DND-41 (cell line): Measurements from ENCODE around the gene TRIM6.
A peak's percentile ranks its signal among the peaks of the same experiment; 100 is the strongest.

Experiments
- ATAC-seq: fragments of 200-7000 bp; cut with Tn5 transposase; 3 replicates; pipeline ENCODE4 v1.9.1; 2021; ENCODE audit warnings: low read depth; ENCODE audit not compliant: insufficient read depth
- DNase-seq: peaks from one replicate; pipeline ENCODE4 v3.0.0-alpha.2; 2020
- H2AFZ ChIP-seq: 2 replicates; pipeline ENCODE4 v1.6.0; 2012; ENCODE audit warnings: low read depth, low read length
- H3K27ac ChIP-seq: 2 replicates; pipeline ENCODE4 v1.5.1; 2012; ENCODE audit warnings: low read length, inconsistent platforms
- H3K27me3 ChIP-seq: fragments of 200-600 bp; sonication (generic); 2 replicates; pipeline ENCODE4 v1.6.0; 2012; ENCODE audit warnings: low read length, mild to moderate bottlenecking, inconsistent platforms; ENCODE audit not compliant: insufficient read depth, poor library complexity
- H3K36me3 ChIP-seq: 2 replicates; pipeline ENCODE4 v1.5.1; 2012; ENCODE audit warnings: low read length, inconsistent platforms; ENCODE audit not compliant: insufficient read depth
- H3K4me1 ChIP-seq: 2 replicates; pipeline ENCODE4 v1.5.1; 2012; ENCODE audit warnings: mild to moderate bottlenecking, low read length; ENCODE audit not compliant: insufficient read depth
- H3K4me2 ChIP-seq: 2 replicates; pipeline ENCODE4 v1.6.0; 2012; ENCODE audit warnings: mild to moderate bottlenecking, moderate library complexity, low read length, inconsistent platforms; ENCODE audit not compliant: insufficient read depth
- H3K4me3 ChIP-seq, 2 experiments: fragments of 200-600 bp in 1 of 2; shearing (Covaris generic) in 1 of 2; 2 replicates each; pipeline ENCODE4 v1.5.1; 2012 to 2016; ENCODE audit warnings: inconsistent platforms in 2 of 2, low read length in 2 of 2, mild to moderate bottlenecking in 2 of 2, low read depth in 1 of 2, moderate library complexity in 1 of 2
- H3K79me2 ChIP-seq: 2 replicates; pipeline ENCODE4 v1.6.0; 2012; ENCODE audit warnings: low read length, inconsistent platforms; ENCODE audit not compliant: insufficient read depth
- H3K9ac ChIP-seq: 2 replicates; pipeline ENCODE4 v1.6.0; 2012; ENCODE audit warnings: low read depth, mild to moderate bottlenecking, inconsistent platforms, low read length, moderate library complexity
- H3K9me3 ChIP-seq: 2 replicates; pipeline ENCODE4 v1.5.1; 2012; ENCODE audit warnings: low read length, moderate library complexity, mild to moderate bottlenecking, inconsistent platforms; ENCODE audit not compliant: insufficient read depth, severe bottlenecking
- H4K20me1 ChIP-seq: 2 replicates; pipeline ENCODE4 v1.6.0; 2012; ENCODE audit warnings: low read length; ENCODE audit not compliant: insufficient read depth
- EZH2 ChIP-seq: IDR thresholded peaks from 3 replicates; pipeline ENCODE4 v1.6.1; 2012; ENCODE audit warnings: borderline replicate concordance, low read depth, mild to moderate bottlenecking, moderate library complexity, low read length, inconsistent platforms; ENCODE audit not compliant: severe bottlenecking
- TF ChIP-seq, protein P1 (sequence below): IDR thresholded peaks from 2 replicates; pipeline ENCODE4 v1.5.1; 2012; ENCODE audit warnings: borderline replicate concordance, low read length, moderate library complexity, mild to moderate bottlenecking; ENCODE audit not compliant: poor library complexity, severe bottlenecking; ENCODE audit errors: extremely low read depth

The TRIM6 gene, protein sequence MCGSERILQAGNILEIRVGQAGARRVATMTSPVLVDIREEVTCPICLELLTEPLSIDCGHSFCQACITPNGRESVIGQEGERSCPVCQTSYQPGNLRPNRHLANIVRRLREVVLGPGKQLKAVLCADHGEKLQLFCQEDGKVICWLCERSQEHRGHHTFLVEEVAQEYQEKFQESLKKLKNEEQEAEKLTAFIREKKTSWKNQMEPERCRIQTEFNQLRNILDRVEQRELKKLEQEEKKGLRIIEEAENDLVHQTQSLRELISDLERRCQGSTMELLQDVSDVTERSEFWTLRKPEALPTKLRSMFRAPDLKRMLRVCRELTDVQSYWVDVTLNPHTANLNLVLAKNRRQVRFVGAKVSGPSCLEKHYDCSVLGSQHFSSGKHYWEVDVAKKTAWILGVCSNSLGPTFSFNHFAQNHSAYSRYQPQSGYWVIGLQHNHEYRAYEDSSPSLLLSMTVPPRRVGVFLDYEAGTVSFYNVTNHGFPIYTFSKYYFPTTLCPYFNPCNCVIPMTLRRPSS

DNA sequence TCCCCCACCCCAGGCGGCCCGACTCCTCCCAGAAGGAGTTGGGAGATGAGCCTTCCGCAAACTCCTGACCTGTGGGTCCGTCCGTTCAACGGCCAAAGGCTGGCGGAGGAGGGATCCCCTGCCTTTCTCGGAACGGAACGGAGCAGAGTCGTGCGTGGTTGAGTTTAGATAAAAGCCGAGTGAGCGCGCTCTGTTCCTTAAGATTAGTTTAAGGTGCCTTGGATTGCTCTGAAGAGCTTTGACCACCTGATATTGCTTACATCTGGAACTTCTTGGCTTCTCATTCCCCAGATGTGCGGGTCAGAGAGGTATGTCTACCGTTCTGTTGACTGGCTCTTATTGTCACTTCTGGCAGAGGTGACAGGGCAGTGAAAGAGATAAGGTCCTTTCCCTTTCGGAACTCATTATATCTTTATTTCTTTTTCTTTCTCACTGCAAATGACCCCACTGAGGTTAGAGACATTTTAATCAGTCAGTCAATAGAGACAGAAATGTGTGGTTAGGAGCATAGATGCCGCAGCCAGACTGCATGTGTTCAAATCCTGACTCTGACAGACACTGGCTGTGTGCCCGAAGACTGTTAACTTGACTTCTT is at the start of gene TRIM6:
Gene TRIM6, plus strand, starts transcription at position 31 of the 595 bp plus-strand sequence. Its CDS starts 261 bp downstream, at position 292.
- H3K36me3 ChIP-seq, result no peaks in the 10 kb centered on the region
- DNase-seq, result peak; percentile 51
- H3K4me1 ChIP-seq, result peaks cover 20% of the 10 kb centered on the region; the same call in 1 of the 2 replicates
- ATAC-seq, result peak; percentile 60
- H3K9me3 ChIP-seq, result no peaks in the 10 kb centered on the region
- no peaks in the 10 kb centered on the region for H3K79me2 ChIP-seq
- H3K9ac ChIP-seq, result peak within 1 kb of the TSS; percentile 56
- no peaks in the 10 kb centered on the region for H3K27me3 ChIP-seq
- H3K4me3 ChIP-seq, result peak within 1 kb of the TSS; percentile 16 to 59; a peak in 3 of 4 replicates
- no peak for TF ChIP-seq EZH2
- TF ChIP-seq, protein P1, sequence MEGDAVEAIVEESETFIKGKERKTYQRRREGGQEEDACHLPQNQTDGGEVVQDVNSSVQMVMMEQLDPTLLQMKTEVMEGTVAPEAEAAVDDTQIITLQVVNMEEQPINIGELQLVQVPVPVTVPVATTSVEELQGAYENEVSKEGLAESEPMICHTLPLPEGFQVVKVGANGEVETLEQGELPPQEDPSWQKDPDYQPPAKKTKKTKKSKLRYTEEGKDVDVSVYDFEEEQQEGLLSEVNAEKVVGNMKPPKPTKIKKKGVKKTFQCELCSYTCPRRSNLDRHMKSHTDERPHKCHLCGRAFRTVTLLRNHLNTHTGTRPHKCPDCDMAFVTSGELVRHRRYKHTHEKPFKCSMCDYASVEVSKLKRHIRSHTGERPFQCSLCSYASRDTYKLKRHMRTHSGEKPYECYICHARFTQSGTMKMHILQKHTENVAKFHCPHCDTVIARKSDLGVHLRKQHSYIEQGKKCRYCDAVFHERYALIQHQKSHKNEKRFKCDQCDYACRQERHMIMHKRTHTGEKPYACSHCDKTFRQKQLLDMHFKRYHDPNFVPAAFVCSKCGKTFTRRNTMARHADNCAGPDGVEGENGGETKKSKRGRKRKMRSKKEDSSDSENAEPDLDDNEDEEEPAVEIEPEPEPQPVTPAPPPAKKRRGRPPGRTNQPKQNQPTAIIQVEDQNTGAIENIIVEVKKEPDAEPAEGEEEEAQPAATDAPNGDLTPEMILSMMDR, result no peak
- H2AFZ ChIP-seq, result peak within 1 kb of the TSS; percentile 67
- peak within 1 kb of the TSS; percentile 66 for H3K4me2 ChIP-seq
- peak within 1 kb of the TSS; percentile 66 for H3K27ac ChIP-seq
- H4K20me1 ChIP-seq, result no peaks in the 10 kb centered on the region

DNA sequence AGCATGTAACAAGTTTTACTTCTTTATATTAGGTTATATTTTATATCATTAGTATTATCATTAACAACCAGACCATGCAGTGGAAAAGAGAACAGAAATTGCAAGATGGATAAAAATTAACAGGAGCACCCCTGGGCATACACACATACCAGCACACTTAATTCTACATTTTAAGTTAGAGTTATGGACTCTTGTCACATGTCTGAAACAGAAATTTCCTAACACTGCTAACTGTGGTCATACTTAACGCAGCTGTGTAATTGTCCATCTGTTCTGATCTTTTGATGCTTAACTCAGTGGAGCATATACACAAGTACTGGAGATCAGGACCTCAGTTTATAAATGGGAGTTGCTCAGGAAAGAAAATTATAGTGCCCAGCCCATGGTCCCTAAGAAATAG is 48.5 kb upstream of the TRIM6 start:
- Histone ChIP-seq H3K4me2 (no peak overlapping the region), H3K9ac (no peak overlapping the region), H3K27me3 (peaks cover 3% of the 10 kb centered on the region), H3K4me3 (no peak overlapping the region), H3K36me3 (no peaks in the 10 kb centered on the region), H3K27ac (no peak overlapping the region), H3K79me2 (no peaks in the 10 kb centered on the region), H2AFZ (no peak overlapping the region), H3K9me3 (no peaks in the 10 kb centered on the region), H4K20me1 (no peaks in the 10 kb centered on the region), H3K4me1 (no peaks in the 10 kb centered on the region)
- TF ChIP-seq, protein P1, result no peak
- no peak for TF ChIP-seq EZH2
- no peak for ATAC-seq
- DNase-seq, result no peak

DNA sequence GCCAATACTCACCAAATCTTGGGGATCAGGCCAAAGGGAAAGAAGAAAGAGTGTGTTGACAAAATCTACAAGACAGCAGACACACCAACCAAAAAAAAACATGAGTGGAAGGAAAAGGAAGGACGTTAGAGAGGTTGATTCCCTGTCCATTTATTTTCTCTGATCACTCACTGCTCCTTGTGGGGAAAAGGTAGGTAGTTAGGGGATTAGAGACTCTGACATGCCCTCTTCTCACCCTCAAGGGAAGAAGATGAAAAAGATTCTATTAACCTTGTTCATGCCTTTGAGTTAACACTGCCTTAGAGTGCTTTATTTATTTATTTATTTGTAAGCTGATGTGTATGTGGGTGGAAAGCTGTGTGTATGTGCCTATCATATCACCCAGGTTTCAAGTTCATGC is 48.0 kb upstream of the TRIM6 start, which contains the start of gene OR52H1:
Gene OR52H1, minus strand, starts transcription at position 101 of the 400 bp plus-strand sequence. CDS start 3,035 bp downstream, outside the sequence.
- DNase-seq (no peak), ATAC-seq (no peak)
- no peak within 1 kb of the TSS for H3K9ac ChIP-seq
- H3K27ac ChIP-seq, result no peak within 1 kb of the TSS
- no peak within 1 kb of the TSS for H3K4me3 ChIP-seq
- H3K79me2 ChIP-seq, result no peaks in the 10 kb centered on the region
- TF ChIP-seq EZH2, result no peak
- TF ChIP-seq, protein P1, result no peak
- H3K36me3 ChIP-seq, result no peaks in the 10 kb centered on the region
- no peaks in the 10 kb centered on the region for H4K20me1 ChIP-seq
- H3K4me2 ChIP-seq, result no peak within 1 kb of the TSS
- peaks cover 6% of the 10 kb centered on the region for H3K27me3 ChIP-seq
- no peaks in the 10 kb centered on the region for H3K4me1 ChIP-seq
- H3K9me3 ChIP-seq, result no peaks in the 10 kb centered on the region
- no peak within 1 kb of the TSS for H2AFZ ChIP-seq
